Esophagus muscularis mucosa (tissue), 2 donors: ENCODE measurements around the gene CD244.

Experiments used
- EP300 ChIP-seq: sonication (generic); formaldehyde crosslinking; IDR thresholded peaks from one replicate; pipeline ENCODE4 v1.6.1; 2017; ENCODE audit warnings: antibody characterized with exemption
- POLR2A ChIP-seq: fragments of 450-650 bp; IDR thresholded peaks from one replicate; pipeline ENCODE4 v1.6.1; 2017; ENCODE audit warnings: antibody characterized with exemption, moderate library complexity, mild to moderate bottlenecking, low read depth

GRCh38 chr1:160819186-160819585 lies 43.5 kb downstream of the CD244 start:
- no peak for TF ChIP-seq POLR2A
- TF ChIP-seq EP300: no peak
